Measurements from ENCODE around the gene EXD3. TPM values are rescaled to one million over a fixed set of nuclear protein-coding genes. Genes with fewer than 3 reads are reported as not detected.

Gene EXD3
- total and polyA plus RNA-seq, 2 of the 13 experiments (the other 11 are each of a cell fraction or from before 2014, with no cell fraction given): 2.7 to 4.8 TPM

DNA sequence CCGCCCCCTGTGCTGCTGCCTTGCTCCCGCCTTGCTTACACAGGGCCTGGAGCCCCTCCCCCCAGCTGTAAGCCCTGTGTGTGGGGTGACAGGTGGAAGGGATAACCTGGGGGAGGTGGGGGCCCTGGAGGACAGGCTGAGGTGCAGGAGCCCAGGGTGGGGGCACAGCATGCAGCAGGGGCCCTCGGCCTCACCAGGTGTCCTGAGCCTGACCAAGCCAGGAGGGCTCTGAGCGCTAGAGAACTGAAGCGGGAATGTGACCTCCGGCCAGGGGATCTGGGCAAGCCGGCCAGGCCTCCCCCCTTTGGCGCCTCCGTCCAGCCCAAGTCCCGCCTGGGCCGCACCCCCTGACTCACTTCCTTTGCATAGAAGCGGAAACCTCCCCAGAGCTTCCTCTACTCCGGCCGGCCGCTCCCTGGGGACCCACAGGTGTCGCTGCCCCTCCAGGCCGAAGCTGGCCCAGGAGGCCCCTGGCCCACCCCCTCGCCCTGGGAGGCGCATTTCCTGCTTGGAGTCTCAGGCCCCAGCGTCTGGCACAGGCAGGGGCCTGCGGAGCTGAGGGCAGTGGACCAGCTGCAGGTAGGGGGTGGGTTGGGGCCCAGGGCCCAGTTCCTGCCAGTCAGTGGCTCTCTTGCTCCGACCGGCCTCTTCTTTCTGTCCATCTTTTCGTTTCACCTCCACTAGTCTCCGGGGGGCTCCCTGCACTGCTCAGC, 145.5 kb downstream of the EXD3 start, which contains the start of gene TOR4A (continued):
- TF ChIP-seq, protein P1, sequence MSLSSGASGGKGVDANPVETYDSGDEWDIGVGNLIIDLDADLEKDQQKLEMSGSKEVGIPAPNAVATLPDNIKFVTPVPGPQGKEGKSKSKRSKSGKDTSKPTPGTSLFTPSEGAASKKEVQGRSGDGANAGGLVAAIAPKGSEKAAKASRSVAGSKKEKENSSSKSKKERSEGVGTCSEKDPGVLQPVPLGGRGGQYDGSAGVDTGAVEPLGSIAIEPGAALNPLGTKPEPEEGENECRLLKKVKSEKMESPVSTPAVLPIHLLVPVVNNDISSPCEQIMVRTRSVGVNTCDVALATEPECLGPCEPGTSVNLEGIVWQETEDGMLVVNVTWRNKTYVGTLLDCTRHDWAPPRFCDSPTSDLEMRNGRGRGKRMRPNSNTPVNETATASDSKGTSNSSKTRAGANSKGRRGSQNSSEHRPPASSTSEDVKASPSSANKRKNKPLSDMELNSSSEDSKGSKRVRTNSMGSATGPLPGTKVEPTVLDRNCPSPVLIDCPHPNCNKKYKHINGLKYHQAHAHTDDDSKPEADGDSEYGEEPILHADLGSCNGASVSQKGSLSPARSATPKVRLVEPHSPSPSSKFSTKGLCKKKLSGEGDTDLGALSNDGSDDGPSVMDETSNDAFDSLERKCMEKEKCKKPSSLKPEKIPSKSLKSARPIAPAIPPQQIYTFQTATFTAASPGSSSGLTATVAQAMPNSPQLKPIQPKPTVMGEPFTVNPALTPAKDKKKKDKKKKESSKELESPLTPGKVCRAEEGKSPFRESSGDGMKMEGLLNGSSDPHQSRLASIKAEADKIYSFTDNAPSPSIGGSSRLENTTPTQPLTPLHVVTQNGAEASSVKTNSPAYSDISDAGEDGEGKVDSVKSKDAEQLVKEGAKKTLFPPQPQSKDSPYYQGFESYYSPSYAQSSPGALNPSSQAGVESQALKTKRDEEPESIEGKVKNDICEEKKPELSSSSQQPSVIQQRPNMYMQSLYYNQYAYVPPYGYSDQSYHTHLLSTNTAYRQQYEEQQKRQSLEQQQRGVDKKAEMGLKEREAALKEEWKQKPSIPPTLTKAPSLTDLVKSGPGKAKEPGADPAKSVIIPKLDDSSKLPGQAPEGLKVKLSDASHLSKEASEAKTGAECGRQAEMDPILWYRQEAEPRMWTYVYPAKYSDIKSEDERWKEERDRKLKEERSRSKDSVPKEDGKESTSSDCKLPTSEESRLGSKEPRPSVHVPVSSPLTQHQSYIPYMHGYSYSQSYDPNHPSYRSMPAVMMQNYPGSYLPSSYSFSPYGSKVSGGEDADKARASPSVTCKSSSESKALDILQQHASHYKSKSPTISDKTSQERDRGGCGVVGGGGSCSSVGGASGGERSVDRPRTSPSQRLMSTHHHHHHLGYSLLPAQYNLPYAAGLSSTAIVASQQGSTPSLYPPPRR (CRISPR knock-in tag; IDR thresholded peaks at IDR 0.05; ENCODE audit: borderline replicate concordance): peak; percentile 14; the same call in 1 of the 2 replicates
- TF ChIP-seq FOXJ3 (CRISPR knock-in tag; IDR thresholded peaks at IDR 0.05; ENCODE audit: borderline replicate concordance) (0 out of 2 replicates have a peak, but pooled peaks have one; percentile 25), CCAR2 (optimal IDR thresholded peaks at IDR 0.05; ENCODE audit: low read depth, low read length) (no peak), ZNF33A (CRISPR knock-in tag; IDR thresholded peaks at IDR 0.05; ENCODE audit: borderline replicate concordance) (no peak), RFXANK (CRISPR knock-in tag; IDR thresholded peaks at IDR 0.05) (no peak), FOSL2 (CRISPR knock-in tag; IDR thresholded peaks at IDR 0.05) (peak; percentile 87), HNRNPLL (IDR thresholded peaks at IDR 0.05; ENCODE audit: low read depth, low read length, poor library complexity, severe bottlenecking) (peak; percentile 70), TEAD2 (CRISPR knock-in tag; IDR thresholded peaks at IDR 0.05) (no peak), MBD4 (IDR thresholded peaks at IDR 0.05; ENCODE audit: borderline replicate concordance, low read length) (no peak), ZSCAN22 (CRISPR knock-in tag; IDR thresholded peaks at IDR 0.05) (no peak), HOXA7 (CRISPR knock-in tag; IDR thresholded peaks at IDR 0.05) (no peak), ZFP36L1 (CRISPR knock-in tag; IDR thresholded peaks at IDR 0.05) (no peak), ZNF234 (CRISPR knock-in tag; conservative IDR thresholded peaks at IDR 0.05) (0 out of 2 replicates have a peak, but pooled peaks have one; percentile 19), ZIK1 (CRISPR knock-in tag; IDR thresholded peaks at IDR 0.05; ENCODE audit: borderline replicate concordance, low read depth) (0 out of 2 replicates have a peak, but pooled peaks have one; percentile 26), PCBP2 (optimal IDR thresholded peaks at IDR 0.05; ENCODE audit: low read depth, low read length, poor library complexity, severe bottlenecking) (no peak), ZNF484 (CRISPR knock-in tag; IDR thresholded peaks at IDR 0.05; ENCODE audit: borderline replicate concordance, low read depth) (no peak), DNMT3B (CRISPR knock-in tag; conservative IDR thresholded peaks at IDR 0.05) (no peak)
- TF ChIP-seq, protein P2, sequence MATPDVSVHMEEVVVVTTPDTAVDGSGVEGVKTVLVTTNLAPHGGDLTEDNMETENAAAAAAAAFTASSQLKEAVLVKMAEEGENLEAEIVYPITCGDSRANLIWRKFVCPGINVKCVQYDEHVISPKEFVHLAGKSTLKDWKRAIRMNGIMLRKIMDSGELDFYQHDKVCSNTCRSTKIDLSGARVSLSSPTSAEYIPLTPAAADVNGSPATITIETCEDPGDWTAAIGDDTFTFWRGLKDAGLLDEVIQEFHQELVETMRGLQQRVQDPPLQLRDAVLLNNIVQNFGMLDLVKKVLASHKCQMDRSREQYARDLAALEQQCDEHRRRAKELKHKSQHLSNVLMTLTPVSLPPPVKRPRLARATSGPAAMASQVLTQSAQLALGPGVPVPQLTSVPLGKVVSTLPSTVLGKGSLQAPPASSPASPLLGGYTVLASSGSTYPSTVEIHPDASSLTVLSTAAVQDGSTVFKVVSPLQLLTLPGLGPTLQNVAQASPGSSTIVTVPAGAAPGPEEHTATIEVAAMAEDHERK (CRISPR knock-in tag; IDR thresholded peaks at IDR 0.05; ENCODE audit: low read depth): 0 out of 2 replicates have a peak, but pooled peaks have one; percentile 11
- TF ChIP-seq, protein P3, sequence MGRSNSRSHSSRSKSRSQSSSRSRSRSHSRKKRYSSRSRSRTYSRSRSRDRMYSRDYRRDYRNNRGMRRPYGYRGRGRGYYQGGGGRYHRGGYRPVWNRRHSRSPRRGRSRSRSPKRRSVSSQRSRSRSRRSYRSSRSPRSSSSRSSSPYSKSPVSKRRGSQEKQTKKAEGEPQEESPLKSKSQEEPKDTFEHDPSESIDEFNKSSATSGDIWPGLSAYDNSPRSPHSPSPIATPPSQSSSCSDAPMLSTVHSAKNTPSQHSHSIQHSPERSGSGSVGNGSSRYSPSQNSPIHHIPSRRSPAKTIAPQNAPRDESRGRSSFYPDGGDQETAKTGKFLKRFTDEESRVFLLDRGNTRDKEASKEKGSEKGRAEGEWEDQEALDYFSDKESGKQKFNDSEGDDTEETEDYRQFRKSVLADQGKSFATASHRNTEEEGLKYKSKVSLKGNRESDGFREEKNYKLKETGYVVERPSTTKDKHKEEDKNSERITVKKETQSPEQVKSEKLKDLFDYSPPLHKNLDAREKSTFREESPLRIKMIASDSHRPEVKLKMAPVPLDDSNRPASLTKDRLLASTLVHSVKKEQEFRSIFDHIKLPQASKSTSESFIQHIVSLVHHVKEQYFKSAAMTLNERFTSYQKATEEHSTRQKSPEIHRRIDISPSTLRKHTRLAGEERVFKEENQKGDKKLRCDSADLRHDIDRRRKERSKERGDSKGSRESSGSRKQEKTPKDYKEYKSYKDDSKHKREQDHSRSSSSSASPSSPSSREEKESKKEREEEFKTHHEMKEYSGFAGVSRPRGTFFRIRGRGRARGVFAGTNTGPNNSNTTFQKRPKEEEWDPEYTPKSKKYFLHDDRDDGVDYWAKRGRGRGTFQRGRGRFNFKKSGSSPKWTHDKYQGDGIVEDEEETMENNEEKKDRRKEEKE (IDR thresholded peaks at IDR 0.05): no peak
- TF ChIP-seq, protein P4, sequence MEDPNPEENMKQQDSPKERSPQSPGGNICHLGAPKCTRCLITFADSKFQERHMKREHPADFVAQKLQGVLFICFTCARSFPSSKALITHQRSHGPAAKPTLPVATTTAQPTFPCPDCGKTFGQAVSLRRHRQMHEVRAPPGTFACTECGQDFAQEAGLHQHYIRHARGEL (CRISPR knock-in tag; IDR thresholded peaks at IDR 0.05): no peak
